G401.6 (cell line): ENCODE data around the gene C3orf70.

Experiments used
- FAIRE-seq: peaks from 2 replicates; lab custom pipeline; 2012; peaks lifted over from hg19 to GRCh38; lab: Jason Lieb, UNC

The C3orf70 gene

DNA sequence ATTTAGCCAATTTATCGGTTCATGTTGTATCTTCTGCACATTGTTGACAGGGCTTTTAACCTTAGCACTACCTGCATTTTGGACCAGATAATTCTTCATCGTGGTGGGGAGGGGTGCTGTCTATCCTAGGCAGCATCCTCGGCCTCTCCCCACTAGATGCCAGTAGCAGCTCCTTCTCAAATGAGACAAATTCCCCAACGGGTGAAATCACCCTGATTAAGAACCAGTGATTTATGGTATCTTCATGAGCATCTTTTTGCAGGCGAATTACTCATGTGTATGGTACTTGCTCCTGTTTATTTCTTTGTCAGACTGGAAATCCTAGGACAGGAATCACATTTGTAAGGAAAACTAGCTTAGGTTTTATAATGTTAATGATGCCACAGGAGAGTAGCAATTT is 68.0 kb downstream of the C3orf70 start:
- no peak for FAIRE-seq

DNA sequence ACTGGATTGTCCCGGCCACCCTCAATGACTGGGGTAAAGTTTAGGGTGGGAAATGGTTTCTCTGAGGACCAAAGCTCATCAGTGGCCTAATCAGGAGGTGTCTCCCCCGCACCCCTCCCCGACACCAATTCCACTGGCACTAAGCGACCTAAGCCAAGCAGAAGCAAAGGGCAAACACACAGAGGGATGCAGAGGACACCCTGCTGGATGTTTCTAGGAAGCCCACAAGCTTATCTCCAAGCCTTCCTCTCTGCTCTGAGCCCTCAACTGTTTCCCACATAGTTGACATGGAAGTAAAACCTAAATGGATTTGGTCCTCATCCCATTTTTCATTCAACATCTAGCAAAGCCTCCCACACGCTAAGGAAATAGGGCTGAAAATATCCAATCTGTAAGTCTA is 68.5 kb downstream of the C3orf70 start:
- FAIRE-seq: no peak

DNA sequence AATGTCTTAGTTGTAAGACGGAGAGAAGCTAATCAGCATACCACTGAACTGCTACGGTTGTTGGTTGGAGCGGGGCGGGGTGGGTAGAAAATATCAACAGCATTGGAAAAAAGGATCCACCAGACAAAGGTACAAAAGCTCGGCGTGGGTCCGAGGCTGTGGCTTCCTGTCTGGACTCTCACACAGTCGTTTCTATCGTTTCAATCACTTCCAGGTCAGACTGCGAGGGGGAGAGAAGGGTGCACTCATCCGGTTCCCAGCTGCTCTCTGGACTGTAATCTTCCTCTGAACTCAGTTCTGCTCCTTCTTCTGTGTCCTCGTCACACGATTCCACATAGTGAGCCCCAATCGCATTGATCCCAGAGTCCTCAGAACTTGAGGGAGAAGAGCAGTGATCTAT is 70.0 kb downstream of the C3orf70 start:
- no peak for FAIRE-seq

DNA sequence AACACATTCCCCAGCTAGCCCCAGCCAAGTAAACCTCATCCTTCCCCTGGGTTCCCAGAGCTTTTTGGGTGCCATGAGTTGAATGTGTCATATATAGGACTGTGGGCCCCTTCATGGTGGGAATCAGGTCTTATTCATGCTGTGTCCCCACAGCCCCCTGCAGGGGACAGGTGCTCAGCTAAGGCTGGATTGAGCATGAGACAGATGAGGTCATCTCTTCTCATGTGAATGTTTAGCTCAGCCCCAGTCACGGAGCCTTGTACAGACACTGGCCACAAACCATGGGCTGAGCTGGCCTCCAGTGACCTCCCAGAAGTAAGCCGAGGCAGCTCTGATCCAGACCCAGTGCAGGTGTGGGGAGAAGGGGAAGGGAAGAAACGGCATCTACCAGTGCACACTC is 70.7 kb downstream of the C3orf70 start:
- FAIRE-seq: no peak

DNA sequence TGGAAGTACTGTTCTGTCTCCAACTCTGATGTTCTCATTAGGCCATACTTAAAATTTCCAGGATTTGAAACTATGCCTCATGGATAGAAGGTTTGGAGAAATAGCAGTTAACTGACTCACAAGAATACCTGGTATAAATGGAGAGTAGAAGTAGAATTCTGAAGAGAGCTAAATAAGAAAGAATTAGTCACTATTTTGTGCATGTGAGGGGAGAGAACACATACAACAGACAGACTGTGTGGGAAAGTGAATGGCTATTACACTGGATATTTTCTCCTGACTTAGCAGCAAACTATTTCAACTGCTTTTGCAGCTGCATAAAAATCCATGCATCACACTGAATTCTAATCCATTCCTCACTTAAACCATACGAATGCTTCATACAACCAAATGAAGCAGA is 71.3 kb downstream of the C3orf70 start:
- no peak for FAIRE-seq

DNA sequence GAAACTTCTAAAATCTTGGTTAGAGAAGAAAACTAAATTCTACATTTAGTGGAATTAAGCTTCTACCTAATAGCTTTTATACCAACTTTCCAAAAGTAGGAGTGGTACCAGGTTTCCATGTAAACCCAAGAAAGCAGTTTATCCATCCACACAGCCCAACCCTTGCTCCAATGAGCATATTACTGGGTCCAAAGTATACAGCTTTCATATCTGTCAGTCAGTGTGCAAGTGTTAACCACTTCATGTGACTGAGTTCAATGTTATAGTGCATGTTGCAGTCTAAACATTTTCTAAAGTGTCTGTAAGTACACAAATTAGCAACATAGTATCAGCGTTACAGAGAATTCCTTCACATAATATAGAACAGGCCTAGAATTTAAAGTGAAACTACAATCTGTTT is 73.2 kb downstream of the C3orf70 start:
- no peak for FAIRE-seq

DNA sequence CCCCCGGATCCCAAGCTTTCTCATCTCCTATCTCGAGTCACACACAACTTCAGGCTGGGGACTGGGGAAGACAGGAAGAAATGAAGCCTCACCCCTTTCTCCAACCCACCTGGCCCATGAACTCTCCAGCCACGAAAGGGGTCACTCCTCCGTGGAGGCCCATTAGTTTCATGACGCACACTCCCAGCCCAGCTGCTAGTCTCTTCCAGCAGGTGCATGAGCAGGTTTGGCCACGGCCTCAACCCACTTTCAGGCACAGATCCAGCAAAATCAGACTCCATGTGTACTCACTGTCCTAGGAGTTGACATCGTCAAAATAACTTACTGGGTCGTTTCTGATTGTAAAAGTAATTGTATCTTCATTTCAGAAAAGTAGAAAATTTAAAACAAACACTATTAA is 76.6 kb downstream of the C3orf70 start:
- no peak for FAIRE-seq

DNA sequence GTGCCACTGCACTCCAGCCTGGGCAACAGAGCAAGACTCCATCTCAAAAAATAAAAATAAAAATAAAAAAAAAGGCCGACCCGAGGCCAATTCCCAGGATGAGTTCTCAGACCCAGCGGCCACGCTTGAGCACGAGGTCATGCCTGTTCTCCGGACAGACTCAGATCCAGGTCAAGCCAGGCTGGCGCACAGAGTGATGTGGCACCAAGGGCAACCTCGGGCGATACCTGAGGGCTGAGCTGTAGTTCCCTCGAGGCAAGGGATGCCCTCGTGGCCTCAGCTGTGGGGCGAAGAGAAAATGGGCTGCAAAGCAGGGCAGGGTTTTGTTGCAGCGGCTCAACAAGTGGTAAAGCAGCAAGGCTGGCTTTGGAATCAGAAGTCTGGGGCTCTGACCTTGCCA is 77.3 kb downstream of the C3orf70 start:
- no peak for FAIRE-seq

DNA sequence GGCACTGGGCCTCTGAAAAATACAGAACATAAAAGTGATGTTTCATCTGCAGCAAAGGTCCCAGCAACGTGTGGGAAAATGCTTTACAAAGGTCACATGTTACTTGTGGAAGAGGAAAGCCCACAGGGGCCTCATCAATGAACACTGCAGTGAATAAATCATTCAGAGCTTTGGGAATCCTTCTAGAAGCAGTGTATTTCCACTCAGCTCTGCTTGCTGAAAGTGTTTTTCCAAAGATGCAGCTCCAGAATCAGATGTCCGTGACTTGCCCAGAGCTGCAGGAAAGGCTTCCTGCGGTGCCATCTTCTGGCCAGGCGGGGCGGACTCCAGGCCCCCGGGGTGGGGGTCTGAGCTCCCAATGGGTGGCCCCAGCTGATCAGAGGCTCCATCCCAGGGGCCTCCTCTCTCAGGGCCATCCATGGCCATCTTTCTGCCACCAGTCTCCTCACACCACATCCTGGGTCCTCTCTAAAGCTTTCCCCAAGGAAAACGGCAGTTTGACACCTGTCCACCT is 81.5 kb downstream of the C3orf70 start:
- FAIRE-seq: no peak

DNA sequence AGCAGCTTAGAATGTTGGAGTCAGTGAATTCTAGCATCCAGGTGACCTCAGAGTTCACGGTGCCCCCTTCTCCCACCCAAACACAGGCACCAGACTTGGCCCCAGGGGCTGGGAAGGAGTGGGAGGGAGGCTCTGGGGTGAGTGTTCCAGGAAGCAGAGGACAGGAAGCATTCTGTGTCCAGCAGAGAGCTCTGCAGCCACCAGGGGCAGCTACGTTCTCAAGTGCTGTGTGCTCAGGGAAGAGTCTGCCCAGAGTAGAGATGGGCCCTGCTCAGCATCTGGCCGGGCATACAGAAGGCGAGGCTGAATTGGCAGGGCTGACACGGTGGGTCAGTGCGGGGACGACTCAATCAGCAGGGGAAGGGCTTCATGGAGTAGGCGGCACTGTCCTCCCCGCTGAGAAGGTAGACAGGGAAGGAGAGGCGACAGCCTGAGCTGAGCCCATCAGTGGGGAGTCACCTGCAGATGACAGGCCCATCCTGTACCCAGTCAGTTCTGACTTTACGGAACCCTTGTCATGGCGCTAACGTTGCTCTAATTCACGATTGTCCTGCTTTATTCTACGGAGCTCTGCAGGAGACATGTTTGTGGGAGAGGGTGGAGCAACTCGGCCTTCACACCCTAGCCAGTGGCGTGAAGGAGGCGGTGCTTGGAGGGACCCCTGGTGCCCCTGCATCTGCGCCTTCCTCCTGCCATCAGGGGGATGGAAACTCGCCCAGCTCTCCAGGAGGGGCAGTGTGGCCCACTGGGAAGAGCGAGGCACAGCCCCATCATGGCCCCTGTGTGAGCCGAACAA is 82.2 kb downstream of the C3orf70 start:
- no peak for FAIRE-seq

DNA sequence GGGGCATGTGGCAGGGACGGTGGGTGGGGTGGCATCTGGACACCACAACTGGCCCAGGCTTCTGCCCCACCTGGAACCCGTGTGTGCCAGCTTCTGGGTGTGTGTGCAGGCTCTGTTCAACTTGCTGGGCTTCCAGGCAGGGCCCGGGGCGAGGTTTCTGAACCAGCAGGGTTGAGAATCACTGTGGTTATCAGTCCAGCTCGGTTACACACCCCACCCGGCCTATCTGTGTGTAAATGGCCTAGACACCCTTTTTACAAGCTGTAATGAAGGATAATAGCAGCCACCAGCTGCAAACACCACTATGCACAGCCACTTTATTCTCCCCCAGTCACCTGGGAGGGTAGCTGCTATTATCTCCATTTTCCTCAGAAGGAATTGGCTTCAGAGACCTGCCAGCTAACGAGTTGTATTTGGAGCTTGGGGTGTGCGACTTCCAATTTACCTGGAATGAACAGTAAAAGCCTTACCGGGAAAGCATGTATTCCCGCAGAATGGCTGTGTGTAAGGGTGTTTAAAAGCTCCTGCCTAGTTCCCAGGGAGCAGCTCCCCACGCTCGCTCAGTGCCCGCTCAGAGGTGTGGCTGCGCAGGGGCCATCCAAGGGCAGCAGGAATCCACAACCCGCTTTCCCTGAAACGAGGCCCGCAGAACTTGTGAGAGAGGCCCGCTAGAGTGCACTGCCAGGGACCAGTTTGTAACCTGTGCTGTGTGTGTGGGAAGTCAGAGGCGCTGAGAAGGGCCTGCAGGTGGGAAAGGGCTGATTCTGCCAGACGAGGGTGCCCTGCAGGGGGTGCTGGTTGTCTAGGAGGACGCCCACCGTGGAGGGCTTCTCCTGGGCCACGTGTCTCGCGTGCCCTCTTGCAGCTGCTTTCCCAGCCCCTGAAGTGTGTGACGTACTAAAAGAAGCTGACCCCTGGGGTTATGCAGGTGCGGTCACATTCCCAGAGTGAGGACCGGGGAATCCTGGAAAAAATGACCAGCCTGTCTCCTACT is 83.5 kb downstream of the C3orf70 start:
- FAIRE-seq: no peak

DNA sequence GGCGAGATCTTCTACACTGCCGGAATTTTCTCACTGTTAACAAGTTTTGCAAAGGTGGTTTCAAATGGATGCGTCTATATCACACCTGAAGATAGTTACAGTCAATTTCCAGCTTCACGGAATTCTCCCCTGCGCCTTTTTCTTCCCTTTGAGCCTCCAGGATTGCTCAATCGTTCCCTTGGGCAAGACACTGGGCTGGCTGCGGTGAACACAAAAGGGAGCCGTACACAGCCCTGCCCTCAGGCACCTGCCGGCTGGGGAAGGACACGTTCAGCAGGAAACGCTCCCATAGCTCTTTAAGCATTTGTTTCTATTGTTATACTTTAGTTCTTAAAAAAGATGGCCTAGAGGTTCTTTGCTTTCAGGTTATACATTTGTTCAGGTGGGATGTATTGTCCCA is 85.7 kb downstream of the C3orf70 start:
- FAIRE-seq: no peak

DNA sequence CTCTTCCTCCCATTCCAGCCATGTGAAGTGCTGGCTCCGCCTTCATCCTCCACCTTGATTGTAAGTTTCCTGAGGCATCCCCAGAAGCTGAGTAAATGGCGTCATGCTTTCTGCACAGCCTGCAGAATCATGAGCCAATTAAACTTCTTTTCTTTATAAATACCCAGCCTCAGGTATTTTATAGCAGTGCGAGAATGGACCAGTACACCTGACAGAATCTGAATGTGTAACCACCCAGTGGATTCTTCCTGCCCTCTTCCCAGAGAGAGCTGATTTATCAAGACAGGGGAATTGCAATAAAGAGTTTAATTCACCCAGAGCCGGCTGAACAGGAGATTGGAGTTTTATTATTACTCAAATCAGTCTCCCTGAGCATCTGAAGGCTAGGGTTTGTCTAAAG is 86.6 kb downstream of the C3orf70 start:
- FAIRE-seq: no peak

DNA sequence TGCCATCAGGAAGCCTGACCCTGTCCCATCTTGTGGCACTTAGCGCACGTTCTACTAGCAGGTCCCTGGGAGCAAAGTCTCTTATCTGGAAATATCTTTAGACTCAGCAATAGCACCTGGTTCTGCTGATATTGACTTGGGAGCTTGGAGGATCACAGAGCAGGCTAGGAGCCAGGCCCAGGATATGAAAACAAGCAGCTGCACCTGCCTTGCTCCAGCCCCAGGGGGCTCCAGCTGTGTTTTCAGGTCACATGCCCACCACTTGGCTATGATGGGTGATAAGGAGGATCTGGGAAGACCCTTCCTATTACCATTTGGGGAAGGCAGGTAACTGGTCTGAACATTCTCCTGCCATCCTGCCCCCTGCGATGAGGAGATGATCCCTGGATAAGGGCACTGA is 87.8 kb downstream of the C3orf70 start:
- no peak for FAIRE-seq

DNA sequence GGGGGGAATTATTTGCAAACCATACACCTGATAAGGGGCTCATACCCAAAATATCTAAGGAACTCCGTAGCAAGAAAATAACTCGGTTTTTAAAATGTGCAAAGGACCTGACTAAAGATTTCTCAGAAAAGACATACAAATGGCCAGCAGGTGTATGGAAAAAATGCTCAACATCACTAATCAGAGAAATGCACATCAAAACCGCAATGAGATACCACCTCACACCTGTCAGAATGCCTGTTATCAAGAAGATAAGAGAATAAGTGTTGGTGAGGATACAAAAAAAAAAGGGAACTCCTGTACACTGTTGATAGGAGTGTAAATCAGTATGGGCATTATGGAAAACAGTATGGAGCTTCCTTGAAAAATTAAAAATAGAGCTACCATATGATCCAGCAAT is 89.4 kb downstream of the C3orf70 start:
- FAIRE-seq: no peak

DNA sequence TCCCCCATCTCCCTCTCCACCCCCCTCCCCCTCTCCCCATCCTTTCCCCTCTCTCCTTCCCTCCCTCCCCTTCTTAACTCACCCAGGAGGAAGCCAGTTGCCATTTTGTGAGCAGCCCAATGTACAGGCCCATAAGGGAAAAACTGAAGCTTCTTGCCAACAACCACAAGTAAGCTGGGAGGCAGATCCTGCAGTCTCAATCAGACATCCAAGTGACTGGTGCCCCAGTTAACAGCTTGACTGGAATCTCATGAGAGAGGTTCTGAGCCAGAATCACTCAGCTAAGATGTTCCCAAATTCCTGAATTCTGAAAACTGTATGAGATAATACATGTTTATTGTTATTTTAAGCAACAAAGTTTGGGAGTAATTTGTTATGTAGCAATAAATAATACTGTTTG is 90.7 kb downstream of the C3orf70 start:
- no peak for FAIRE-seq

DNA sequence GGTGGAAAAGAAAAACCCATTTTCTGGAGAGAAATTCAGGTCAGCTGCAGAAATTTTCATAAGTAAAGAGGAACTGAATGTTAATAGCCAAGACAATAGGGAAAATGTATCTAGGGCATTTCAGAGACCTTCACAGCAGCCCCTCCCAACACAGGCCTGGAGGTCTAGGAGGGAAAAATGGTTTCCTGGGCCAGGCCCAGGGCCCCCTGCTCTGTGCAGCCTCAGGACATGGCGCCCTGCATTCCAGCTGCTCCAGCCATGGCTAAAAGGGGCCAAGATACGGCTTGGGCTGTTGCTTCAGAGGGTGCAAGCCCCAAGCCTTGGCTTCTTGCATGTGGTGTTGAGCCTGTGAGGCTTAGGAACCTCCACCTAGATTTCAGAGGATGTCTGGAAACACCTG is 92.2 kb downstream of the C3orf70 start:
- no peak for FAIRE-seq

DNA sequence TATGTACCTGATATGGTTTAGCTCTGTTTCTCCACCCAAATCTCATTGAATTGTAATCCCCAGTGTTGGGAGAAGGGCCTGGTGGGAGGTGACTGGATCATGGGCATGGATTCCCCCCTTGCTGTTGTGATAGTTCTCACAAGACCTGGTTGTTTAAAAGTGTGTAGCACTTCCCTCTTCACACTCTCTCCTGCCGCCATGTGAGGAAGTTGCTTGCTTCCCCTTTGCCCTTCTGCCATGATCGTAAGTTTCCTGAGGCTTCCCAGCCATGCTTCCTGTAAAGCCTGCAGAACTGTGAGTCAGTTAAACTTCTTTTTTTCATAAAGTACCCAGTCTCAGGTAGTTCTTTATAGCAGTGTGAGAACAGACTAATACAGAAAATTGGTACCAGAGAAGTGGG is 93.1 kb downstream of the C3orf70 start:
- FAIRE-seq: no peak

DNA sequence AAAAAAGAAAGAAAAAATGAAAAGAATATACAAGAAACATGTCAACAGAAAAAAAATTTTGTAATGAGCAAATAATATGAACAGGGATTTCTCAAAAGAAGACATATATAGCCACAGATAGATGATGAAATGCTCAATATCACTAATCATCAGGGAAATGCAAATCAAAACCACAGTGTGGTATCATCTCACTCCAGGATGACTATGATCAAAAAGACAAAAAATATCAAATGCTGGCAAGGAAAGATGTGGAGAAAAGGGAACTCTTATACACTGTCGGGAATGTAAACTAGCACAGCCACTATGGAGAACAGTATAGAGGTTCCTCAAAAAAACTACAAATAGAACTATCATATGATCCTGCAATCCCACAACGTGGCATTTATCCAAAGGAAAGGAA is 94.1 kb downstream of the C3orf70 start:
- FAIRE-seq: no peak

DNA sequence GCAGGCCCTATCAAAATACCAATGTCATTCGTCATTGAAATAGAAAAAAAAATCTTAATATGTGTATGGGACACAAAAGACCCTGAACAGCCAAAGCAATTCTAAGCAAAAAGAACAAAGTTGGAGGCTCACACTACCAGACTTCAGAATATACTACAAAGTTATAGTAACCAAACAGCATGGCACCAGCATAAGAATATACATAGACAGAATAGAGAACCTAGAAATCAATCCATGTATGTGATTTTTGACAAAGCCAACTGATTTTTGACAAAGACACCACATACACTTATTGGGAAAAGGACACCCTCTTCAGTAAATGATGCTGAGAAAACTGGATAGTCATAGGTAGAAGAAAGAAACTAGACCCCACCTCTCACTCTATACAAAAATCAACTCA is 95.0 kb downstream of the C3orf70 start:
- FAIRE-seq: no peak

DNA sequence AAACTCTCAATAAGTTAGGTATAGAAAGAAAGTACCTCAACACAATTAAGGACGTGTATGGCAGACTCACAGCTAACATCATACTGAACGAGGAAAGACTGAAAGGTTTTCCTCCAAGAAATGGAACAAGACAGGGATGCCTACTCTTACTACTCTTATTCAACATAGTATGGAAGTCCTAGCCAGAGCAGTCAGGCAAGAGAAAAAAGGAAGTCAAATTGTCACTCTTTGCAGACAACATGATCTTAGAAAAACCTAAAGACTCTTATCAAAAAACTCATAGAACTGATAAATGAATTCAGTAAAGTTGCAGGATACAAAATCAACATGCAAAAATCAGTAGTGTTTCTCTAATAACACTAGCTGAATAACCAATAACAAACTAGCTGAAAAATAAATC is 96.0 kb downstream of the C3orf70 start:
- no peak for FAIRE-seq

DNA sequence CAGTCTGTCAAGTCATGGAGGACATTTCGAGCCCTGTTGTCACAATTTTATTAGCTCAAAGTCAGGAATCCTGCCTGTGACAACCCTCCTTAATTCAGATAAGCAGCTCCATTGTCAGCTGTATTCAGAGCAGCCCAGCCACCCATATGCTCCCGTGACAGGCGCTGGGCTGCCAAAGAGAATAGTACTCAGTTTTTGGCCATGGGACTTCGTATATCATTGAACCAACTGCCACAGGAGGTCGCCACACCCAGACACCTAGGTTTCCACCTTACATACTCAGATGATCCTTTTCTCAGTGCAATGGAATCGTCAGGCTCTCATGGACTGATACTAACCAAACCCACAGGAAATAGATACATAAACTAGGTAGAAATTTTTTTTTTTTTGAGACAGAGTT is 100.2 kb downstream of the C3orf70 start:
- FAIRE-seq: no peak

DNA sequence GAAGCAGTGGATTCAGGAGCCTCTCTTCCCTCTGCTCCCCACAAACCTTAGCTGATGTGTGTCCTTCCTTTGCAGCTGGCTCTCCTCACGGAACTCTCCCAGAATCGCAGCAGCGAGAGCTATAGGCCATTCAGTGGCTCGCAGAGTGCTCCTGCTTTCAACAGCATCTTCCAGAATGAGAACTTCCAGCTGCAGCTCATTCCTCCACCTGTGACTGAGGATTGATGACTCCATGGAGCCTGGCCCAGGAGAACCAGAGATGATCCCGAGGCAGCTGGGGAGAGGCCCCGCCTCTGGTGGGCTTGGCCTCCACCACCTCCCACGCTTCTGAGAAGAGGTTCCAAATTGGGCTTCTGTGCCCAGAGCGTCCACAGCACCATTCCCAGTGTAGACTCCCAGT is 101.1 kb downstream of the C3orf70 start:
- FAIRE-seq: no peak
